Liver (tissue), 3 donors: ENCODE results near the gene TMEM89.

Experiments
- ATF3 ChIP-seq: IDR thresholded peaks from 2 replicates; pipeline ENCODE4 v1.6.1; 2016; ENCODE audit warnings: antibody characterized with exemption
- EGR1 ChIP-seq, 2 donors: IDR thresholded peaks; 2 replicates each; pipeline ENCODE4 v1.6.1; 2016 to 2018; ENCODE audit warnings: antibody characterized with exemption in 2 of 2, low read depth in 2 of 2
- JUND ChIP-seq, 2 donors: IDR thresholded peaks; 2 replicates each; pipeline ENCODE4 v1.6.1; 2016; ENCODE audit warnings: antibody characterized with exemption in 2 of 2
- MAX ChIP-seq: IDR thresholded peaks from 2 replicates; pipeline ENCODE4 v1.6.1; 2016; ENCODE audit warnings: antibody characterized with exemption
- RXRA ChIP-seq, 2 donors: IDR thresholded peaks; 2 replicates each; pipeline ENCODE4 v1.6.1; 2017 to 2018; ENCODE audit warnings: antibody characterized with exemption in 2 of 2, mild to moderate bottlenecking in 1 of 2
- TAF1 ChIP-seq: conservative IDR thresholded peaks from 2 replicates; pipeline ENCODE4 v1.6.1; 2016; ENCODE audit warnings: antibody characterized with exemption, mild to moderate bottlenecking
- TF ChIP-seq, protein P1 (sequence below): fragments of 150-350 bp; IDR thresholded peaks from 2 replicates; pipeline ENCODE4 v1.5.1; 2017; ENCODE audit warnings: improper control_type of control experiment, low read depth, low read length; ENCODE audit not compliant: missing input control
- TF ChIP-seq, protein P2 (sequence below): IDR thresholded peaks from 2 replicates; pipeline ENCODE4 v1.6.1; 2016; ENCODE audit warnings: antibody characterized with exemption
- donor health status: healthy.
- donor health status: healthy.

DNA sequence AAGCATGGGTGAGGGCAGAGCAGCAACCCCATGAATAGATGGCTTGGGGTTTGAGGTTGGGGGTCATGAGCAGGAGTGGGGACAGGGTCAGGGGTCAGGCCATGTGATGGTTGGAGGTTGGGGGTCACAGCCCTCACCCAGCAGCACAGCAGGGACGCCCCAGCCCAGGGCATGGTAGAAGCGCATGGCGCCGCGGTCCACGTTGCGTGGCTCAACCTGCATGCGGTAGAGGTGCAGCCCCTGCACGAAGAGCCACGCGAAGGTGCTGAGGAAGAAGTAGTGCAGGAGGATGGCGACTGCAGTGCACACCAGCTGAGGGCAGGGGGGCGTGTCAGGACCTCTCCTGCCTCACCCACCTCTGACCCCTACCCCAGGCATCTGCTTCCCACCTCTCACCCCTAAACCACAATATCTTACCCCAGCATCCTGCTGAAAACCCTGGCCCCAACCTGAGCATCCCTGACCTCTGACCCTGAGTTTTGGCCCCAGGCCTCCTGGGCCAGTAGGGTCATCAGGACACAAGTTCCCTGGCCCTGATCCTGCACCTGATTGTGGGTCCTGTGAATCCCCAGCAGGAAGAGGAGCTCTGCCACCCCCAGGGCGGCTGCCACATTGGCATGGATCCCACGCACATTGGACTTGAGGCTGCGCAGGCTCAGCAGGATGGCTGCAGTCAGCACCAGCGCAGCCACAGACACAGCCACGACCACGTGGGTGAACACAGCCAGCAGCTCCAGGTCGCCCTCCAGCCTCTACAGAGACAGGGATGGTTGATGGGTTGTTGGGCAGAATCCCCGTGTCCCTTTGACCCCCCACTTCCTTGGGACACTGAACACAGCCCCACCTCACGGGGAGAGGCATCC, 23.6 kb upstream of the TMEM89 start:
- TF ChIP-seq, protein P1, sequence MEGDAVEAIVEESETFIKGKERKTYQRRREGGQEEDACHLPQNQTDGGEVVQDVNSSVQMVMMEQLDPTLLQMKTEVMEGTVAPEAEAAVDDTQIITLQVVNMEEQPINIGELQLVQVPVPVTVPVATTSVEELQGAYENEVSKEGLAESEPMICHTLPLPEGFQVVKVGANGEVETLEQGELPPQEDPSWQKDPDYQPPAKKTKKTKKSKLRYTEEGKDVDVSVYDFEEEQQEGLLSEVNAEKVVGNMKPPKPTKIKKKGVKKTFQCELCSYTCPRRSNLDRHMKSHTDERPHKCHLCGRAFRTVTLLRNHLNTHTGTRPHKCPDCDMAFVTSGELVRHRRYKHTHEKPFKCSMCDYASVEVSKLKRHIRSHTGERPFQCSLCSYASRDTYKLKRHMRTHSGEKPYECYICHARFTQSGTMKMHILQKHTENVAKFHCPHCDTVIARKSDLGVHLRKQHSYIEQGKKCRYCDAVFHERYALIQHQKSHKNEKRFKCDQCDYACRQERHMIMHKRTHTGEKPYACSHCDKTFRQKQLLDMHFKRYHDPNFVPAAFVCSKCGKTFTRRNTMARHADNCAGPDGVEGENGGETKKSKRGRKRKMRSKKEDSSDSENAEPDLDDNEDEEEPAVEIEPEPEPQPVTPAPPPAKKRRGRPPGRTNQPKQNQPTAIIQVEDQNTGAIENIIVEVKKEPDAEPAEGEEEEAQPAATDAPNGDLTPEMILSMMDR, result no peak
- no peak for TF ChIP-seq MAX
- no peak for TF ChIP-seq TAF1
- TF ChIP-seq ATF3, result no peak
- no peak for TF ChIP-seq EGR1 (IDR thresholded peaks at IDR 0.05; ENCODE audit: low read depth in 2 of 2)
- no peak for TF ChIP-seq JUND (IDR thresholded peaks at IDR 0.05)
- TF ChIP-seq, protein P2, sequence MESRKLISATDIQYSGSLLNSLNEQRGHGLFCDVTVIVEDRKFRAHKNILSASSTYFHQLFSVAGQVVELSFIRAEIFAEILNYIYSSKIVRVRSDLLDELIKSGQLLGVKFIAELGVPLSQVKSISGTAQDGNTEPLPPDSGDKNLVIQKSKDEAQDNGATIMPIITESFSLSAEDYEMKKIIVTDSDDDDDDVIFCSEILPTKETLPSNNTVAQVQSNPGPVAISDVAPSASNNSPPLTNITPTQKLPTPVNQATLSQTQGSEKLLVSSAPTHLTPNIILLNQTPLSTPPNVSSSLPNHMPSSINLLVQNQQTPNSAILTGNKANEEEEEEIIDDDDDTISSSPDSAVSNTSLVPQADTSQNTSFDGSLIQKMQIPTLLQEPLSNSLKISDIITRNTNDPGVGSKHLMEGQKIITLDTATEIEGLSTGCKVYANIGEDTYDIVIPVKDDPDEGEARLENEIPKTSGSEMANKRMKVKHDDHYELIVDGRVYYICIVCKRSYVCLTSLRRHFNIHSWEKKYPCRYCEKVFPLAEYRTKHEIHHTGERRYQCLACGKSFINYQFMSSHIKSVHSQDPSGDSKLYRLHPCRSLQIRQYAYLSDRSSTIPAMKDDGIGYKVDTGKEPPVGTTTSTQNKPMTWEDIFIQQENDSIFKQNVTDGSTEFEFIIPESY, result no peak
- TF ChIP-seq RXRA (IDR thresholded peaks at IDR 0.05), result no peak
